B cell (primary cell): ENCODE measurements around the gene APCDD1L. TPM values are rescaled to one million over a fixed set of nuclear protein-coding genes. Genes with fewer than 3 reads are reported as not detected.

Experiments
- ATAC-seq: fragments of 200-7000 bp; cut with Tn5 transposase; one replicate; pipeline ENCODE4 v1.10.0; 2021; ENCODE audit warnings: low read depth, mild to moderate bottlenecking, moderate number of reproducible peaks, moderate library complexity
- CTCF ChIA-PET: fragments of 350-600 bp; sonication (Branson Sonifier 250); formaldehyde crosslinking; loops from one replicate; lab custom pipeline; 2021; ENCODE audit warnings: antibody characterized with exemption, inconsistent platforms; lab: Charles Lee
- POLR2A ChIA-PET: fragments of 350-600 bp; sonication (Branson Sonifier 250); formaldehyde crosslinking; loops from one replicate; lab custom pipeline; 2021; ENCODE audit warnings: antibody characterized with exemption; lab: Charles Lee
- DNase-seq: peaks from one replicate; pipeline ENCODE4 v3.0.0; 2013
- H2AFZ ChIP-seq: 2 replicates; pipeline ENCODE4 v1.6.1; 2012; ENCODE audit warnings: mild to moderate bottlenecking, low read depth, low read length; ENCODE audit not compliant: insufficient read depth, poor library complexity, severe bottlenecking
- H3K27ac ChIP-seq, 2 donors: 1 replicate in 1 of 2; 2 replicates in 1 of 2; pipeline ENCODE4 v1.5.1; 2012 to 2013; ENCODE audit warnings: low read length in 2 of 2, mild to moderate bottlenecking in 2 of 2, moderate library complexity in 1 of 2
- H3K27me3 ChIP-seq, 4 experiments: fragments of 200-600 bp in 1 of 4; sonication (generic) in 1 of 4; replicated peaks in 1 of 4; 1 replicate in 2 of 4; 2 replicates in 2 of 4; pipeline versions ENCODE4 v1.6.1 to v1.7.0; 2013 to 2016; ENCODE audit warnings: low read length in 3 of 4, mild to moderate bottlenecking in 2 of 4, mixed read lengths in 1 of 4, moderate library complexity in 1 of 4; ENCODE audit not compliant: insufficient read depth in 4 of 4, control insufficient read depth in 3 of 4; ENCODE audit errors: control extremely low read depth in 1 of 4
- H3K36me3 ChIP-seq, 2 experiments: replicated peaks in 1 of 2; 1 replicate in 1 of 2; 2 replicates in 1 of 2; pipeline versions ENCODE4 v1.6.1 to v1.7.1; 2013; ENCODE audit warnings: low read length in 1 of 2; ENCODE audit not compliant: insufficient read depth in 2 of 2, control insufficient read depth in 1 of 2; ENCODE audit errors: control extremely low read depth in 1 of 2, extremely low read depth in 1 of 2
- H3K4me1 ChIP-seq, 2 donors: fragments of 200-600 bp in 1 of 2; sonication (generic) in 1 of 2; 1 replicate in 1 of 2; 2 replicates in 1 of 2; pipeline versions ENCODE4 v1.5.1 to v1.6.1; 2013 to 2017; ENCODE audit warnings: low read length in 2 of 2; ENCODE audit not compliant: control insufficient read depth in 2 of 2, insufficient read depth in 2 of 2
- H3K4me2 ChIP-seq: replicated peaks from 2 replicates; pipeline ENCODE3; 2012; ENCODE audit warnings: mild to moderate bottlenecking, low read depth, low read length; ENCODE audit not compliant: poor library complexity, severe bottlenecking
- H3K4me3 ChIP-seq, 5 experiments: fragments of 200-600 bp in 1 of 5; sonication (generic) in 1 of 5; 1 replicate in 3 of 5; 2 replicates in 2 of 5; pipeline versions ENCODE4 v1.5.1 to v1.7.0; 2011 to 2016; ENCODE audit warnings: low read length in 4 of 5, mild to moderate bottlenecking in 4 of 5, low read depth in 2 of 5, control low read depth in 1 of 5, moderate library complexity in 1 of 5; ENCODE audit not compliant: insufficient read depth in 1 of 5; ENCODE audit errors: control extremely low read depth in 1 of 5, extremely low read depth in 1 of 5
- H3K79me2 ChIP-seq: fragments of 200-600 bp; sonication (generic); one replicate; pipeline ENCODE4 v1.6.0; 2016; ENCODE audit warnings: low read length; ENCODE audit not compliant: control insufficient read depth, insufficient read depth
- H3K9ac ChIP-seq: fragments of 200-600 bp; sonication (generic); 2 replicates; pipeline ENCODE4 v1.6.1; 2017; ENCODE audit warnings: mild to moderate bottlenecking, low read length, moderate library complexity
- H3K9me3 ChIP-seq, 3 donors: one replicate each; pipeline versions ENCODE4 v1.6.1 to v1.7.1; 2013; ENCODE audit warnings: low read length in 2 of 3; ENCODE audit not compliant: control insufficient read depth in 2 of 3, insufficient read depth in 1 of 3; ENCODE audit errors: control extremely low read depth in 1 of 3
- H4K20me1 ChIP-seq: 2 replicates; pipeline ENCODE4 v1.6.0; 2012; ENCODE audit warnings: mild to moderate bottlenecking, low read length; ENCODE audit not compliant: insufficient read depth, control insufficient read depth, poor library complexity, severe bottlenecking
- H3K27ac Mint-ChIP-seq: one replicate; pipeline ENCODE4 v1.8.0; 2021; ENCODE audit warnings: mixed read lengths
- H3K27me3 Mint-ChIP-seq: one replicate; pipeline ENCODE4 v1.8.0; 2021; ENCODE audit warnings: mixed read lengths
- H3K4me1 Mint-ChIP-seq: one replicate; pipeline ENCODE4 v1.8.0; 2021; ENCODE audit warnings: mixed read lengths
- H3K4me3 Mint-ChIP-seq: one replicate; pipeline ENCODE4 v1.8.0; 2021; ENCODE audit warnings: mixed read lengths
- H3K9me3 Mint-ChIP-seq: one replicate; pipeline ENCODE4 v1.8.0; 2022; ENCODE audit warnings: mixed read lengths; ENCODE audit not compliant: insufficient read depth
- CTCF ChIP-seq: fragments of 200-600 bp; IDR thresholded peaks from one replicate; pipeline ENCODE4 v1.8.0; 2022; ENCODE audit warnings: antibody characterized with exemption, mild to moderate bottlenecking
- EZH2 ChIP-seq: IDR thresholded peaks from 2 replicates; pipeline ENCODE4 v1.6.1; 2012; ENCODE audit warnings: borderline replicate concordance, low read depth, mild to moderate bottlenecking, moderate library complexity, low read length; ENCODE audit not compliant: insufficient read depth, poor library complexity, severe bottlenecking
- WGBS: methylation state at CpG from one replicate; pipeline ENCODE4 v1.1.5; 2013; ENCODE audit warnings: missing lambda C conversion rate; ENCODE audit not compliant: insufficient coverage; 5-methylcytosine and 5-hydroxymethylcytosine counted together
- intact Hi-C: fragments of 100-400 bp; cut with micrococcal nuclease; formaldehyde crosslinking; loops from one replicate; pipeline ENCODE4 v1.10.0; 2022
- polyA plus RNA-seq: library from polyadenylated mRNA; depleted of rRNA; stranded (reverse); fragments of >200 nt; gene quantifications from 2 replicates; pipeline ENCODE4 v1.2.3, GENCODE V29; 2012
- total RNA-seq, 2 donors: library from RNA; stranded (reverse); fragments of 120-200 nt in 1 of 2; gene quantifications; 1 replicate in 1 of 2; 2 replicates in 1 of 2; pipeline versions ENCODE4 v1.2.3 to v1.2.4, GENCODE V29; 2013 to 2022

Gene APCDD1L
- total and polyA plus RNA-seq, 2 donors (not counting 1 experiment from before 2014, with no cell fraction given), result not detected

GRCh38 chr20:58436868-58437645 lies 78.1 kb downstream of the APCDD1L start:
- H3K9ac ChIP-seq, result no peak overlapping the region
- peaks cover 87% of the 10 kb centered on the region for H4K20me1 ChIP-seq
- no peaks in the 10 kb centered on the region for H3K27me3 ChIP-seq
- peaks cover 58% of the 10 kb centered on the region for H3K79me2 ChIP-seq
- no peak overlapping the region for H3K27ac ChIP-seq
- peaks cover 0 to 36% of the 10 kb centered on the region in 2 experiments for H3K36me3 ChIP-seq
- no peak overlapping the region for H2AFZ ChIP-seq
- ATAC-seq (no peak), DNase-seq (no peak)
- intact Hi-C loops, result no loop called here
- H3K4me1 Mint-ChIP-seq, result peaks cover 28% of the 10 kb centered on the region
- POLR2A ChIA-PET, result no interaction called here
- 100% methylated on average over 3 of the region's 5 CpGs for WGBS
- CTCF ChIA-PET, result no interaction called here
- no peaks in the 10 kb centered on the region for H3K9me3 Mint-ChIP-seq
- TF ChIP-seq EZH2, result no peak
- peaks cover 4 to 9% of the 10 kb centered on the region in 2 donors for H3K4me1 ChIP-seq
- H3K9me3 ChIP-seq, result no peaks in the 10 kb centered on the region
- H3K27ac Mint-ChIP-seq, result no peak overlapping the region
- H3K27me3 Mint-ChIP-seq, result no peaks in the 10 kb centered on the region
- H3K4me2 ChIP-seq, result no peak overlapping the region
- no peak overlapping the region for H3K4me3 Mint-ChIP-seq
- no peak overlapping the region for H3K4me3 ChIP-seq

GRCh38 chr20:58435237-58435636 lies 80.0 kb downstream of the APCDD1L start:
- intact Hi-C loops, result no loop called here
- Histone ChIP-seq H3K27ac (no peak overlapping the region), H3K79me2 (peaks cover 69% of the 10 kb centered on the region), H4K20me1 (peaks cover 91% of the 10 kb centered on the region), H3K27me3 (no peaks in the 10 kb centered on the region), H3K4me1 (peaks cover 4 to 9% of the 10 kb centered on the region in 2 donors), H3K4me2 (no peak overlapping the region), H3K36me3 (peaks cover 0 to 40% of the 10 kb centered on the region in 2 experiments), H2AFZ (no peak overlapping the region), H3K9me3 (no peaks in the 10 kb centered on the region), H3K9ac (no peak overlapping the region), H3K4me3 (no peak overlapping the region)
- ChIA-PET POLR2A (no interaction called here), CTCF (no interaction called here)
- H3K4me1 Mint-ChIP-seq, result peaks cover 31% of the 10 kb centered on the region
- no peaks in the 10 kb centered on the region for H3K9me3 Mint-ChIP-seq
- no peaks in the 10 kb centered on the region for H3K27me3 Mint-ChIP-seq
- 95% methylated on average over 5 of the region's 6 CpGs for WGBS
- no peak overlapping the region for H3K27ac Mint-ChIP-seq
- no peak overlapping the region for H3K4me3 Mint-ChIP-seq
- DNase-seq (no peak), ATAC-seq (no peak)
- TF ChIP-seq CTCF (no peak), EZH2 (no peak)
